ENCODE results near the gene CRYBB2.
"Not testable (repeated sequence)": the region's sequence is repeated elsewhere in the genome, so short reads cannot be mapped to it uniquely, and the experiment has no call there.

CRYBB2 gene

GRCh38 chr22:25199731-25200520 lies 19.5 kb upstream of the CRYBB2 start, which contains the start of gene CRYBB3:
TSS of gene CRYBB3 (plus strand) at chr22:25199858. CDS start at chr22:25201397, 1,539 bp downstream.
- no peak for DNase-seq (ENCODE audit: low spot score)

DNA sequence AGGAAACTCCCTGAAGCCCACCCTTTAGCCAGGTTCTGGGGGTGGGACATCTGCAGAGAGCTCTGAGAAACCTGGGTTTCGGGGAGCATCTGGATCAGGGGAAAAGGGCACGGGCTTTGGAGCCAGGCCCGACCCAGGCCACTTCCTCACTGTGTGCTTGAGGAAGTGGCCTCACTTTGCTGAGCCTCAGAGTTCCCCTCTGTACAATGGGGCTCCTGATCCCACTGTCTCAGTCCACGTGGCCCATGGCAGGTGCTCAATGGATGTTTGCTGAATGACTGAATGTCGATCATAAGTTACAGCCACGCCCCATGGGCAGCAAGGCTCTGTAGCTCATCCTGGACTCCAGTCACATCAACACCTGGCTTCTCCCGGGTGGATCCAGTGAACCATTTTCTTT lies 18.5 kb upstream of the CRYBB2 start:
- DNase-seq (ENCODE audit: low spot score) = no peak

- DNase-seq (ENCODE audit: low spot score) = no peak
These were observed 17.7 kb upstream of the CRYBB2 start for GRCh38 chr22:25201557-25202273.

- peak; percentile 36 for DNase-seq (ENCODE audit: low spot score)
These were observed 17.0 kb upstream of the CRYBB2 start for GRCh38 chr22:25202290-25202921.

DNA sequence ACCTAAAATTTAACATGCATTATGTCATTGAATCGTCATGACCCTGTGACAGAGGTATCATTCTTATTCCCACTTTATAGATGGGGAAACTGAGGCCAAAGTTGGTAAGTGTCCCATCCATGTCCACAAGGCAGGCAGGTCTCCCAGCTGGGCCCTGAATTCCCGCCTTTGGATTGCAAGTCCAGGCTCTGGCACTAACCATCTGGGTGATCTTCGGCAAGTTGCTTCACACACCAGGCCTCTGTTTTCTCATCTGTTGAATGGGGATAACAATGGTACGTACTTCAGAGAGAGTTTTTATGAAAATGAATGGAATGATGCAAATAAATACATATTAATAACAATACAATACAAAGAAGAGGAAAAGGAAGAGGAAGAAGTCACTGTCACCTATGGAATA lies 16.4 kb upstream of the CRYBB2 start:
- DNase-seq (ENCODE audit: low spot score) = no peak

GRCh38 chr22:25204547-25204946 lies 14.9 kb upstream of the CRYBB2 start:
- not testable (repeated sequence) for DNase-seq (ENCODE audit: low spot score)

DNA sequence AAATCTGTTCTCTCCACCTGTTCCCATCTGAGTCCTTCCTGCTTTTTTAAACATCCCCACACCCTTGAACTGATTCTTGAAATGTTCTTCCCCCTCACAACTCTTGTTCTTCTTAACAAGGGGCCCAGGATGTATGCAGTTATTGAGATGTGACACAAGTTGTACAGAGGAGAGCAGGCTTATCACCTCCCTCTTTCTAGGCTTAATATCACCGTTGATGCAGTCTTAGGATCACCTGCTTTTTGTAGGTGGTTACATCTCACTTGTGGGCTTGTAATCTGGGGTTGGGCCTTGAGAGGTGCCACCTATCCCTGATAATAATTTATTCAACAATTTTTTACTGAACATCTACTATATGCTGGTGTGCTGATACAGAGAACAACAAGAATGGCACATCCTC lies 13.6 kb upstream of the CRYBB2 start:
- DNase-seq (ENCODE audit: low spot score) = no peak

DNA sequence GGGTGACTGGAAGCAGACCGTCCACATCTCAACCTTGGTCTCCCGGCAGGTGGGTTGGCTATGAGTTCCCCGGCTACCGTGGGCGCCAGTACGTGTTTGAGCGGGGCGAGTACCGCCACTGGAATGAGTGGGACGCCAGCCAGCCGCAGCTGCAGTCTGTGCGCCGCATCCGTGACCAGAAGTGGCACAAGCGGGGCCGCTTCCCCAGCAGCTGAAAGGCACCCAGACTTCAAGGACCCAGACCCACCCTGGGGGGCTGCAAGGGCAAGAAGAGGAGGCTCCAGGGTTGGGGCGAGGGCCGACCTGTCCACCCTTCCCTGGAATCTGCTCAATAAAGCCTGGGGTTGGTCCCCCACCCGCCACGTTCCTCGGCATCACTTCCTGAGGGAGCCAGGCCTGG lies 12.4 kb upstream of the CRYBB2 start:
- DNase-seq (ENCODE audit: low spot score) = no peak

GRCh38 chr22:25207553-25208157 lies 11.8 kb upstream of the CRYBB2 start:
- DNase-seq (ENCODE audit: low spot score) = no peak

DNA sequence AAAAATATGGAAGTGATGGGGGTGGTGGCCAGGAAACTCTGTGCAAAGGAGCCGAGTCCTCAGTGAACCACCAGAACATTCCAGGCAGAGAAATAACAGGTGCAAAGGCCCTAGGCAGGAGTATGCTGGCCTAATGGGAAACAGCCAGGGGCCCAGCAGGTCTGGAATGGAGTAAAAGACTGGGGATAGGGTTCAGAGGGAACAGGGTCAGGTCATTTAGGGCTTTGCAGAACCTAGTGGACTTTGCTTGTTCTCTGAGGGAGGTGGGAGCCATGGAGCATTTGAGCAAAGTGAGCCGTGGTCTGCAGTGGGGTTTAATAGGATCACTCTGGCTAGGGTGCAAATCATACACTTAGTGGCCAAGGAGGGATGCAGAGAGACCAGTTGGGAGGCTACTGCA lies 11.1 kb upstream of the CRYBB2 start:
- no peak for DNase-seq (ENCODE audit: low spot score)

DNA sequence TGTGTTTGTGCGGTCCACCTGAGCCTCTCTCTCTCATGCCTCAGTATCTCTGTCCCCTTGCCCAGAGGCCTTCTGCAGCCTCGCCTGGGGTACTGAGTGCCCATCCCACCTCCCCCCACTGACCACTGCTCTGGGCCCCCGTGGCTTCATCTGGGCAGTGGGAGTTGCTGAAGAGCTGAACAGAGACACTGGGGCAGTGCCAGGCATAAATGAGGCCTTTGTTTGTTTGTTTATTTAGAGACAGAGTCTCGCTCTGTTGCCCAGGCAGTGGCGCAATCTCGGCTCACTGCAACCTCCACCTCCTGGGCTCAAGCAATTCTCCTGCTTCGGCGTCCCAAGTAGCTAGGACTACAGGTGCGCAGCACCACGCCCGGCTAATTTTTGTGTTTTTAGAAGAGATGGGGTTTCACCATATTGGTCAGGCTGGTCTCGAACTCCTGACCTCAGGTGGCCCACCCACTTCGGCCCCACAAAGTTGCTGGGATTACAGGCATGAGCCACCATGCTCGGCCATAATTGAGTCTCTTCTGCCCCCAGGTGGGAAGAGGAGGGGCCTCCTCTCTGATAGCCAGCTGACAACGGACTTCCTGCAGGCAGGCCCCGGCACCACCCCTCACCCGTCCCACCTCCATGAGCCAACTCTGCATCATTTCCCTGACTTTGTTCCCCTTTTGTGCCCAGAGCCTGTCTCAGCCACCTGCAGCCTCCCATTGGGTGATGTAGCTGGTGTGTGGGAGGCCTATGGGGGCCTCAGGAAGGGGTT lies 10.5 kb upstream of the CRYBB2 start:
- DNase-seq (ENCODE audit: low spot score) = no peak

DNA sequence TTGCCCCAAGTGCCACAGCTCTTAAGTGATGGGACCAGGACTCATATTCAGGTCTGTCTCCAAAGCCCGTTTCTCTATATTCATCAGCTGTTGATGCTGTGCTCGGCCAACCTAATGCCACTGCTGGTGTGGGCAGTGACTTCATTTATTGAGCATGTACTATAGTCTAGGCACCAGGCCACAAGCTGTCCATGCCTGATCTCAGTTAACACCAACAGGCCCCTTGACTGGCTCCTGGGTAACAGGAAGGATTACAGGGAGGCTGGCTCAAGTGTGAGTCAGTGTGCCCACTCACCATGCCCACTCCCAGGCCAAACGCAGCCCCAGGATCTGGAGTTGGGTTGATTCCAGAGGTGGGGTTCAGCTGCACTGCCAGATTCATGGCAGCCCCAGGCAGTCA lies 8.6 kb upstream of the CRYBB2 start:
- DNase-seq (ENCODE audit: low spot score) = no peak

- DNase-seq (ENCODE audit: low spot score) = no peak
These were observed 7.1 kb upstream of the CRYBB2 start for GRCh38 chr22:25212337-25212736.

GRCh38 chr22:25213221-25213620 lies 6.2 kb upstream of the CRYBB2 start:
- DNase-seq (ENCODE audit: low spot score) = no peak

DNA sequence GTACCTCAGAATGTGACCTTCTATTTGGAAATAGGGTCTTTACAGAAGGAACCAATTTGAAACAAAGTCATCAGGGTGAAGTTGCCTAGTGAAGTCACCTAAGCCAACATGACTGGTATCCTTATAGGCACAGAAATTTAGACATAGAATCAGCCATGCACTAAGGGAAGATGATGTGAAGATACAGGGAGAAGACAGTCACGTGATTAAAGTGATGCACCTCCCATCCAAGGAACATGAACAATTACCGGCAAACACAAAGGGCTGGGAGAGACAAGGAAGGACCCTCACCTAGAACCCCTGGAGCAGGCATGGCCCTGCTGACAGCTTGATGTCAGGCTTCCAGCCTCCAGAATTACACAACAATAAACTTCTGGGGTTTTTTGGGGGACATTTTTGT lies 3.2 kb upstream of the CRYBB2 start:
- DNase-seq (ENCODE audit: low spot score) = no peak

DNA sequence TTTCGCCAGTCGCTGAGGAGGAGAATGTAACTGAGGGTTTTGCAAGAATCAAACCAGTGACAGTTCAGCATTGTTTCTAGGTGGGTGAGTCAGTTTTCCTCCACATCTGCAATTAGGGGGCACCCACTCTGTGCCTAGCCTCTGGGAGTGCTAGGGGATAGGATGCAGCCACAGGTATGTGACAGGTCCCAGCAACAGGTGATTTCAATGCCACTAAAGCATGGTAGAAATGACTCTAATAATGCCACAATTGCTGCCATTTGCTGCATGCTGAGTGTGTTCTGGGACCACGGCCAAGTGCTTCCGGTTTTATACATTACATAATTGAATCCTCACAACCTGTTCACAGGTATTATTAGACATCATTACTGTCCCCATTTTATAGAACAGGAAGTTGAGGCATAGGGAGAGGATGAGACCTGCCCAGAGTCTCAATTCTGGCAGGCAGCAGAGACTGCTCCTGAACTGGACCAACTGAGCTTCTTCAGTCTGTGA lies 556 bp downstream of the CRYBB2 start:
- peak; percentile 7 for DNase-seq (ENCODE audit: low spot score)

DNA sequence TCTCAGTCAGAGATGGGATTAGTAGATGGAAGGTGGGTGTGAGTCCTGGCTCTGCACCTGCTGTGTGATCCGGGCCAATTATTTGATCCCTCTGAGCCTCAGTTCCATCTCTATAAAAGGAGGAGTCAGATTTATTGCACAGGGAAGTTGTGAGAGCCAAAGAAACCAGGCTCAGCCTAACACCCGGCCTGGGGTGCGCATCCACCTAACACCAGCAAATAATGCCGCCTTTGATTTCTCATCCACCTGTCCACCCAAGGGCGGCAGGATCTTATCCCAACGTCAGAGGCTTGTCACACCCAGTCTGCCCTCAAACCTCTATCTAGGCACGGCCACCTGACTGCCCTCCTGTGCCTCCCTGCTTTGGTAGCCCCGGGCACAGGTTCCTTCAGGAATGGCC lies 2.4 kb downstream of the CRYBB2 start:
- peak; percentile 55 for DNase-seq (ENCODE audit: low spot score)

DNA sequence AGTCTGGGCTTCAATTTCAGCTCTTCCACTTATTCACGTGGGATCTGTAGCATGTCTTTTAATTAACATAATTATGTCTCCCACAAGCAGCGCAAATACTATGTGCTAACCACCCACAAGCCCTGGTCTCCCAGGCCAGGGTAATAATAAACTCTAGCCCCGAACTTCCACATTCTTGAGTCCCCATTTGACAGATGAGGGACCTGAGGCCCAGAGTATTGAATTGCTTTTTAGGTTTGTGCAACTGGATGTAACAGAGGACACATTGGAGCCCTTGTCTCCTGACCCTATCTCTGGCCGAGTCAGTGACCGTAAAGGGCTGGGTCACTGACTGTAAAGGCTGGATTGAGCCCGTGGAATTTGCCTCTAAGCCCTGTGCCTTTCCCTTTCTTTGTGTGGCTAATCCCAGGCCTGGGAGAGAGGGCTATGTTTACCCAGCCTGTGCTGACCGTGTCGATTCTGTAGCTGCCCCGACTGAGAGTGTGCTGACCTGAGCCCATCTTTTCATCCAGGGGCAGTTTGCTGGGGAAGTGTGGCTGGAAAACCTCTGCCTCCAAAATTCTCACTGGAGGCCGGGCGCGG lies 3.9 kb downstream of the CRYBB2 start:
- no peak for DNase-seq (ENCODE audit: low spot score)

- no peak for DNase-seq (ENCODE audit: low spot score)
These were observed 9.4 kb downstream of the CRYBB2 start for GRCh38 chr22:25228822-25229221.

DNA sequence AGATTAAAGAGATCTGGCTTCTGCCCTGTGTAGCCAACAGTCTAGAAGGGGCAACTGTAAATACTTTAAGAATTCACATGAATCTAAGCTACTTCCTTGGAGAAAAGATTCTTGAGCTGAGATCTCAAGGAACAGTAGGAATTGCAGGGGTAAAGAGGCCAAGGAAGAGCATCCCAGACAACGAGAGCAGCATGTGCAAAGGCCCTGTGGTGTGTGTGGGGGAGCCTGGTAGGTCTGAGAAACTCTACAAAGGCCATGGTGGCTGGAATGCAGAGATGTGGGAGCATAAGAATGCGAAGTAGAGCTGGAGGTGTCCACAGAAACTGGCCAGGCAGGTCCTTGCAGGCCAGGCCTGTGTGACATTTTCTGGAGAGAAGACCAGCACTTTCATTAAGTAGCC lies 11.3 kb downstream of the CRYBB2 start:
- not testable (repeated sequence) for DNase-seq (ENCODE audit: low spot score)

GRCh38 chr22:25232301-25232700 lies 12.9 kb downstream of the CRYBB2 start:
- DNase-seq (ENCODE audit: low spot score) = no peak
